ENCODE data around the gene BSPRY. TPM values are rescaled to one million over a fixed set of nuclear protein-coding genes. Genes with fewer than 3 reads are reported as not detected.

BSPRY gene
- total RNA-seq, 1 experiment from 2014 or later, result 6.4 TPM

DNA sequence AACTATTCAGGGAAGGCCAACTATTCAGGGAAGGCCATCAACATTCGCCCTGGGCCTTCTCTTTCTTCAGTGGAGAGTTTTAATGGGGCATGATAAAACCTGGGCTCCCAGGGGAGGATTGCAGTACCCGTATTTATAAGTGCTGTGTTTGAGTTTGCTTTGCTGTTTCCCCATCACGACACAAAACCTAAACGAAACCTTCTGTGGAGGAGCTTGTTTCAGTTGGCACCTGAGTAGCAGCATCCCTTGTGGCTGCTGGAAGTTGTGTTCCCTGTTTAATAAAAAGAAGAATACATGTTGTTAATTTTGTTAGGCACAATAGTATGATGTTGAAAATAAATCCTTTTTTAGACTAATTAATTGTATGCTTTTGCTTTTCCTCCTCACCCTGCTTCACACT, 17.6 kb upstream of the BSPRY start:
- no peak for TF ChIP-seq TP53 (CRISPR knock-in tag; IDR thresholded peaks at IDR 0.05)
- no peak for TF ChIP-seq NFE2L1 (CRISPR knock-in tag; IDR thresholded peaks at IDR 0.05)
- TF ChIP-seq JUN (CRISPR knock-in tag; IDR thresholded peaks at IDR 0.05), result no peak
- TF ChIP-seq HMGXB4 (CRISPR knock-in tag; IDR thresholded peaks at IDR 0.05), result no peak
- no peak for TF ChIP-seq E2F1 (CRISPR knock-in tag; IDR thresholded peaks at IDR 0.05)
- TF ChIP-seq RELA (CRISPR knock-in tag; IDR thresholded peaks at IDR 0.05; ENCODE audit: borderline replicate concordance), result no peak
- no peak for TF ChIP-seq FOXP4 (CRISPR knock-in tag; IDR thresholded peaks at IDR 0.05)
- no peak for TF ChIP-seq KAT7 (CRISPR knock-in tag; IDR thresholded peaks at IDR 0.05; ENCODE audit: borderline replicate concordance)
- TF ChIP-seq TCF7 (CRISPR knock-in tag; IDR thresholded peaks at IDR 0.05; ENCODE audit: low read depth), result no peak
- TF ChIP-seq ZNF232 (CRISPR knock-in tag; IDR thresholded peaks at IDR 0.05), result no peak
- TF ChIP-seq RORB (CRISPR knock-in tag; IDR thresholded peaks at IDR 0.05), result no peak
- no peak for TF ChIP-seq USF2 (CRISPR knock-in tag; IDR thresholded peaks at IDR 0.05)
- TF ChIP-seq, protein P1, sequence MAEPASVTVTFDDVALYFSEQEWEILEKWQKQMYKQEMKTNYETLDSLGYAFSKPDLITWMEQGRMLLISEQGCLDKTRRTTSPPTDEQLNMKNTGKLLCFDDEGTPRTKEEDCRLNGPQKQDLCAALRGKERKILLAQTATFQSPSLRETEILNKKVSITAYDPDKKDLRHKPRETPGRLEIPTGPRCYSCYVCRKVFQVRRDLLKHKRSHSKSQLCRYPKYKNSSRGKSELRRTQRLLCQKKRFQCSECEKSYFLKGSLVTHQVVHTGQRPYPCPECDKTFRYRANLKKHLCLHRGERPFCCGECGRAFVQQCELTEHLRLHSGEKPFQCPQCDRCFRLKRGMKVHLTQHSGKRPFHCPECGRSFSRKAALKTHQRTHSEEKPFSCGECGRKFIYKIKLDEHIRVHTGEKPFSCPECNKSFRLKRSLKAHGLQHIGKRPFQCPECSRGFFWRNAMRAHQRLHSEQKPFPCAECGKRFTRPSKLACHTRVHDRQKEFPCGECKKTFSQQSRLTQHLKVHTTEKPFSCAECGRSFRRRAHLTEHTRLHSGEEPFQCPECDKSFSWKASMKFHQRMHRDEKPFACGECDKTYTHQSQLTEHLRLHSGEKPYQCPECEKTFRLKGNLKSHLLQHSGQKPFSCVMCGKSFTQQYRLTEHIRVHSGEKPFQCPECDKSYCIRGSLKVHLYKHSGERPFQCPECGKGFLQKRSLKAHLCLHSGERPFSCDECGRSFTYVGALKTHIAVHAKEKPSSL (CRISPR knock-in tag; conservative IDR thresholded peaks at IDR 0.05), result no peak
- TF ChIP-seq ATF1 (CRISPR knock-in tag; IDR thresholded peaks at IDR 0.05), result no peak
- no peak for TF ChIP-seq OVOL2 (CRISPR knock-in tag; IDR thresholded peaks at IDR 0.05; ENCODE audit: borderline replicate concordance)
- no peak for TF ChIP-seq MYBL2 (CRISPR knock-in tag; IDR thresholded peaks at IDR 0.05)
- POLR2A ChIA-PET, result no interaction called here
- Mint-ChIP-seq H3K27ac (no peak overlapping the region), H3K27me3 (ENCODE audit: low read depth) (peaks cover 12% of the 10 kb centered on the region), H3K36me3 (no peaks in the 10 kb centered on the region), H3K4me1 (no peaks in the 10 kb centered on the region), H3K9me3 (no peaks in the 10 kb centered on the region), H3K4me3 (no peak overlapping the region)
- CTCF ChIA-PET, result no interaction called here
- ATAC-seq, result no peak
- no peak for DNase-seq (ENCODE audit: low spot score)

GRCh38 chr9:113337714-113338113, 11.6 kb upstream of the BSPRY start:
- Mint-ChIP-seq H3K4me1 (peaks cover 5% of the 10 kb centered on the region), H3K36me3 (no peaks in the 10 kb centered on the region), H3K27ac (no peak overlapping the region), H3K9me3 (no peaks in the 10 kb centered on the region), H3K27me3 (ENCODE audit: low read depth) (peaks cover 41% of the 10 kb centered on the region), H3K4me3 (no peak overlapping the region)
- ChIA-PET POLR2A (interaction anchor here (0.7 kb wide), 2 partner anchors 72 to 181 kb away, joined by 4 to 6 read pairs; no protein-coding TSS in a partner anchor), CTCF (interaction anchor here (0.7 kb wide), 1 partner anchor 222 kb away, joined by 3 read pairs; no protein-coding TSS in a partner anchor)
- ATAC-seq, result no peak
- DNase-seq (ENCODE audit: low spot score), result no peak
- no peak for TF ChIP-seq NFE2L1 (CRISPR knock-in tag; IDR thresholded peaks at IDR 0.05)
- TF ChIP-seq ZNF671 (CRISPR knock-in tag; IDR thresholded peaks at IDR 0.05), result no peak
- no peak for TF ChIP-seq FOXK1 (CRISPR knock-in tag; IDR thresholded peaks at IDR 0.05)
- TF ChIP-seq GRHL2 (CRISPR knock-in tag; IDR thresholded peaks at IDR 0.05; ENCODE audit: insufficient replicate concordance, severe bottlenecking), result no peak
- TF ChIP-seq RORB (CRISPR knock-in tag; IDR thresholded peaks at IDR 0.05), result no peak
- TF ChIP-seq USF1 (CRISPR knock-in tag; IDR thresholded peaks at IDR 0.05), result no peak
- no peak for TF ChIP-seq PRRX2 (CRISPR knock-in tag; IDR thresholded peaks at IDR 0.05)
- no peak for TF ChIP-seq JUN (CRISPR knock-in tag; IDR thresholded peaks at IDR 0.05)
- TF ChIP-seq, protein P2, sequence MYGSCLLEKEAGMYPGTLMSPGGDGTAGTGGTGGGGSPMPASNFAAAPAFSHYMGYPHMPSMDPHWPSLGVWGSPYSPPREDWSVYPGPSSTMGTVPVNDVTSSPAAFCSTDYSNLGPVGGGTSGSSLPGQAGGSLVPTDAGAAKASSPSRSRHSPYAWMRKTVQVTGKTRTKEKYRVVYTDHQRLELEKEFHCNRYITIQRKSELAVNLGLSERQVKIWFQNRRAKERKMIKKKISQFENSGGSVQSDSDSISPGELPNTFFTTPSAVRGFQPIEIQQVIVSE (CRISPR knock-in tag; IDR thresholded peaks at IDR 0.05; ENCODE audit: borderline replicate concordance), result no peak
- TF ChIP-seq ESRRA (CRISPR knock-in tag; IDR thresholded peaks at IDR 0.05; ENCODE audit: borderline replicate concordance), result no peak
- no peak for TF ChIP-seq OVOL2 (CRISPR knock-in tag; IDR thresholded peaks at IDR 0.05; ENCODE audit: borderline replicate concordance)
- no peak for TF ChIP-seq ZNF416 (CRISPR knock-in tag; IDR thresholded peaks at IDR 0.05)
- TF ChIP-seq, protein P3, sequence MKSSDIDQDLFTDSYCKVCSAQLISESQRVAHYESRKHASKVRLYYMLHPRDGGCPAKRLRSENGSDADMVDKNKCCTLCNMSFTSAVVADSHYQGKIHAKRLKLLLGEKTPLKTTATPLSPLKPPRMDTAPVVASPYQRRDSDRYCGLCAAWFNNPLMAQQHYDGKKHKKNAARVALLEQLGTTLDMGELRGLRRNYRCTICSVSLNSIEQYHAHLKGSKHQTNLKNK (CRISPR knock-in tag; IDR thresholded peaks at IDR 0.05), result no peak
- no peak for TF ChIP-seq ZNF138 (CRISPR knock-in tag; conservative IDR thresholded peaks at IDR 0.05)

Measured in WTC11 (cell line).